T-cell (primary cell): ENCODE data around the gene SH3YL1. TPM values are rescaled to one million over a fixed set of nuclear protein-coding genes. Genes with fewer than 3 reads are reported as not detected.

Experiments used
- ATAC-seq, 4 experiments: fragments of 200-7000 bp in 3 of 4; fragments of 150-1000 bp in 1 of 4; cut with Tn5 transposase; replicated peaks in 1 of 4; 1 replicate in 3 of 4; 2 replicates in 1 of 4; pipeline ENCODE4 v1.10.0; 2021; ENCODE audit warnings: moderate library complexity in 3 of 4, mild to moderate bottlenecking in 2 of 4, moderate number of reproducible peaks in 1 of 4
- CTCF ChIA-PET, 2 donors: fragments of 300-600 bp; sonication (Branson Sonifier 250); formaldehyde crosslinking; loops; one replicate each; lab custom pipeline; 2022; ENCODE audit warnings: antibody characterized with exemption in 2 of 2; lab: Charles Lee
- POLR2A ChIA-PET, 2 donors: fragments of 300-600 bp; sonication (Branson Sonifier 250); formaldehyde crosslinking; loops; one replicate each; lab custom pipeline; 2022; ENCODE audit warnings: antibody characterized with exemption in 2 of 2; lab: Charles Lee
- DNase-seq, 35 experiments: peaks; one replicate each; pipeline versions ENCODE4 v3.0.0 to v3.0.0-alpha.2; 2013 to 2023
- H3K27ac ChIP-seq: one replicate; pipeline ENCODE4 v1.5.1; 2013; ENCODE audit warnings: low read length
- H3K27me3 ChIP-seq, 2 experiments: replicated peaks in 1 of 2; 1 replicate in 1 of 2; 2 replicates in 1 of 2; pipeline versions ENCODE4 v1.6.1 to v1.7.0; 2013; ENCODE audit warnings: low read length in 1 of 2, mixed read lengths in 1 of 2; ENCODE audit not compliant: control insufficient read depth in 2 of 2, insufficient read depth in 2 of 2; ENCODE audit errors: extremely low read depth in 1 of 2
- H3K36me3 ChIP-seq, 2 donors: 1 replicate in 1 of 2; 2 replicates in 1 of 2; pipeline versions ENCODE4 v1.6.1 to v1.7.0; 2013; ENCODE audit warnings: low read length in 1 of 2; ENCODE audit not compliant: control insufficient read depth in 2 of 2, insufficient read depth in 1 of 2; ENCODE audit errors: extremely low read depth in 1 of 2
- H3K4me1 ChIP-seq, 2 experiments: 1 replicate in 1 of 2; 2 replicates in 1 of 2; pipeline versions ENCODE4 v1.6.1 to v1.7.0; 2013; ENCODE audit warnings: low read length in 2 of 2, mixed read lengths in 1 of 2; ENCODE audit not compliant: insufficient read depth in 2 of 2, control insufficient read depth in 1 of 2; ENCODE audit errors: extremely low read depth in 1 of 2
- H3K4me3 ChIP-seq, 2 donors: 1 replicate in 1 of 2; 2 replicates in 1 of 2; pipeline versions ENCODE4 v1.5.1 to v1.7.0; 2013; ENCODE audit warnings: mild to moderate bottlenecking in 2 of 2, low read length in 1 of 2, moderate library complexity in 1 of 2; ENCODE audit not compliant: control insufficient read depth in 1 of 2; ENCODE audit errors: extremely low read depth in 1 of 2
- H3K9me3 ChIP-seq: 2 replicates; pipeline ENCODE4 v1.7.0; 2013
- H3K27ac Mint-ChIP-seq, 2 donors: one replicate each; pipeline ENCODE4 v1.8.0; 2020 to 2021; ENCODE audit warnings: mild to moderate bottlenecking in 2 of 2, mixed read lengths in 2 of 2
- H3K27me3 Mint-ChIP-seq, 2 donors: one replicate each; pipeline ENCODE4 v1.8.0; 2021 to 2022; ENCODE audit warnings: mixed read lengths in 2 of 2
- H3K36me3 Mint-ChIP-seq: one replicate; pipeline ENCODE4 v1.8.0; 2021; ENCODE audit warnings: mixed read lengths
- H3K4me1 Mint-ChIP-seq, 3 donors: one replicate each; pipeline ENCODE4 v1.8.0; 2020 to 2022; ENCODE audit warnings: mixed read lengths in 3 of 3, mild to moderate bottlenecking in 1 of 3
- H3K4me3 Mint-ChIP-seq, 3 donors: one replicate each; pipeline ENCODE4 v1.8.0; 2020 to 2022; ENCODE audit warnings: mild to moderate bottlenecking in 3 of 3, mixed read lengths in 3 of 3, moderate library complexity in 3 of 3
- H3K9me3 Mint-ChIP-seq, 3 donors: one replicate each; pipeline ENCODE4 v1.8.0; 2020 to 2022; ENCODE audit warnings: mixed read lengths in 3 of 3
- WGBS: methylation state at CpG from one replicate; pipeline ENCODE4 v1.1.5; 2013; ENCODE audit warnings: missing lambda C conversion rate; ENCODE audit not compliant: insufficient coverage; 5-methylcytosine and 5-hydroxymethylcytosine counted together
- total RNA-seq, 35 experiments: library from RNA in 6 of 35; stranded (reverse) in 6 of 35; fragments of 120-200 nt in 1 of 35; gene quantifications; one replicate each; pipeline versions ENCODE4 v1.2.1 to v1.2.4 and lab custom pipeline; 2013 to 2026

The SH3YL1 gene, protein sequence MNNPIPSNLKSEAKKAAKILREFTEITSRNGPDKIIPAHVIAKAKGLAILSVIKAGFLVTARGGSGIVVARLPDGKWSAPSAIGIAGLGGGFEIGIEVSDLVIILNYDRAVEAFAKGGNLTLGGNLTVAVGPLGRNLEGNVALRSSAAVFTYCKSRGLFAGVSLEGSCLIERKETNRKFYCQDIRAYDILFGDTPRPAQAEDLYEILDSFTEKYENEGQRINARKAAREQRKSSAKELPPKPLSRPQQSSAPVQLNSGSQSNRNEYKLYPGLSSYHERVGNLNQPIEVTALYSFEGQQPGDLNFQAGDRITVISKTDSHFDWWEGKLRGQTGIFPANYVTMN
- total RNA-seq: 10 to 100 TPM; 54.8 to 71.4 (median 59.9) TPM
- 33.2 TPM for total RNA-seq (2013)
- 21.3 to 90.2 (median 58.4) reads per million in 29 experiments for total RNA-seq (lab: John Stamatoyannopoulos, UW)

DNA sequence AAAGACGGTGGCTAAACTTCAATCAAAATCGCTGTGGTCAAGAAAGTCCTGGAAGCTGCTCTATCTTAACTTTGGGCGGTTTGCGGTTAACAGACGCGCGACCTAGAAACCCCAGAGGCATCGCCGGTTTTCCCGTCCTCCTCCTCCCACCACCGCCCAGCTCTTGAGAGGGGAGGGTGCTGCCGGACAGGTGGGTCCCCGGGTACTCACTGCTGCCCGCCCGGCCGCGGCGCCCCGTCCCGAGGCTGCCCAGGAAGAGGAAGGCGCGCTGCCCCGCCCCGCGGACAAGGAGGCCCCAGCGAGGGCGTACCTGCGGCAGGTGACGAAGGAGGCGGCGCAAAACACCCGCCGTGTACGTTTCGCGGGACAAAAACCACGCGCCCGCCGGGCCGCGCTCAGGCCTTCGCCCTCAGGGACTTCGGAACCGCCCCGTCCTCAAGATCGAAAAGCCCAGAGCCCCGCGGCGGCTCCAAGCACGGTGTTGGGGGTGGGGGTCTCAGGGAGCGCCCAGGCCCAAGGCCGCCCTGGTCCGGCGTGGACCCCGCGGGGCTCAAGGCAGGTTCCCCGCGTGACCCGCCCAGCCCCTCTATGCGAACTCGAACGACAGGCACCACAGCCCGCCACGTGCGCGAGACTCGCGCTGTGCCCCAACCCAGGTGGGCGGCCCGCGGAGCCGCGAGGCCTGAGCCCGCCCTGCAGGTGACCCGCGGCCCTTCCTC lies at the start of gene SH3YL1:
TSS of gene SH3YL1 (minus strand) at position 259 of the 719 bp plus-strand sequence. CDS start at position 211, 48 bp downstream.
- Histone ChIP-seq H3K36me3 (peaks cover 0 to 4% of the 10 kb centered on the region in 2 donors), H3K4me1 (peaks cover 19 to 24% of the 10 kb centered on the region in 2 experiments), H3K4me3 (peak within 1 kb of the TSS; percentile 87 to 92), H3K27ac (peak within 1 kb of the TSS; percentile 87), H3K9me3 (peaks cover 1% of the 10 kb centered on the region), H3K27me3 (no peaks in the 10 kb centered on the region)
- H3K27ac Mint-ChIP-seq: peak within 1 kb of the TSS; percentile 93 to 95
- ChIA-PET CTCF (no interaction called here), POLR2A (interaction anchor here in 1 of 2 donors (0.7 kb wide), 1 partner anchor 11 kb away, joined by 3 read pairs; no protein-coding TSS in a partner anchor)
- peaks cover 0 to 2% (median 0%) of the 10 kb centered on the region in 3 donors for H3K9me3 Mint-ChIP-seq
- peaks cover 31 to 62% (median 59%) of the 10 kb centered on the region in 3 donors for H3K4me1 Mint-ChIP-seq
- ATAC-seq (peak; percentile 32 to 46 (median 43)), DNase-seq (peak; percentile 23 to 77 (median 59))
- 3% methylated on average over 52 of the region's 77 CpGs for WGBS
- no peaks in the 10 kb centered on the region for H3K27me3 Mint-ChIP-seq
- H3K36me3 Mint-ChIP-seq: peaks cover 12% of the 10 kb centered on the region
- H3K4me3 Mint-ChIP-seq: peak within 1 kb of the TSS; percentile 89 to 92 (median 92)

GRCh38 chr2:310994-311393 lies 47.2 kb upstream of the SH3YL1 start:
- Mint-ChIP-seq H3K9me3 (no peaks in the 10 kb centered on the region), H3K4me1 (no peaks in the 10 kb centered on the region), H3K4me3 (no peak overlapping the region), H3K27me3 (peaks cover 5 to 7% of the 10 kb centered on the region in 2 donors), H3K27ac (no peak overlapping the region), H3K36me3 (no peaks in the 10 kb centered on the region)
- Histone ChIP-seq H3K4me1 (no peaks in the 10 kb centered on the region), H3K27me3 (peaks cover 0 to 21% of the 10 kb centered on the region in 2 experiments), H3K36me3 (no peaks in the 10 kb centered on the region), H3K9me3 (no peaks in the 10 kb centered on the region), H3K27ac (no peak overlapping the region), H3K4me3 (no peak overlapping the region)
- no peak for ATAC-seq
- CTCF ChIA-PET: no interaction called here
- no peak for DNase-seq
- 80% methylated on average over 1 of the region's 5 CpGs for WGBS
- POLR2A ChIA-PET: no interaction called here

- peaks cover 2 to 11% of the 10 kb centered on the region in 2 donors for H3K27me3 Mint-ChIP-seq
- no peak for DNase-seq
Measured at GRCh38 chr2:309954-310510, 46.2 kb upstream of the SH3YL1 start.

DNA sequence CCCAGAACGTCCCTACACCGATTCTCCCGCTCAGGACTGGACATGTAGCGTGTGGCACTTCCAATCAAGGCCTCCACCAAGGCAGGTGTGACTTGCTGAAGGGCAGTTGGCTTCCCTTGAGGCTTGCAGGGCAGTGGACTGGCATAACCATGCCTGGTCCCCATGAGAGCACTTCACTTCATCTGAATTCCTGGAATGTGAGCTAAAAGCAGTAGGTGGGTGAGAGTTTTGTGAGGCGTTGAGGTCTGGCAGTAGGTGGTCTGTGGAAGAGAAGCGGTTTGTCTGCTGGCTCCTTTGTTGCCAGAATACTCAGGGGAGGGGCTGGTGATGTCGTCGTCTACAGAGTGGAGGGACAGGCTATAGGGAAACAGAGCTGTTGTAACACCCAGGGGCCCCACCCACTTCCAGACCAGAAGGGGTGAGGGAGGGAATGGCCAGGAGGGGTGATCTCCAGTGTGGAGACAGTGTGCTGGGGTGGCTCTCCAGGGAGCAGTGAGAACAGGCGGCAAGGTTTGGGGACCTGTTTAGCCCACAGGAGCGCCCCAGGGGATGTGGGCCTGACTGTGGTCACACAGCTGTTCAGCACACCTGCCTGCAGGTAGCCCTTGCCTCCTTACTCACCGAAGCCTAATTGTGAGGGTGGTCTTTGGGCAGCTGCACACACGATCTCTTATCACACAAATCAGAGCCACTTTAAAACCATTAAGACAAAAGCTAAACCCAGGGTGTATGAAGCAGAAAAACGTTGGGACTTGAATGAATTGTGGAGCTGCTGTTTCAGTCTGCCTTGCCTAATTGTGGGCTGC lies 45.5 kb upstream of the SH3YL1 start:
- Histone ChIP-seq H3K27ac (no peak overlapping the region), H3K4me1 (no peaks in the 10 kb centered on the region), H3K9me3 (no peaks in the 10 kb centered on the region), H3K4me3 (no peak overlapping the region), H3K36me3 (no peaks in the 10 kb centered on the region), H3K27me3 (peaks cover 2 to 6% of the 10 kb centered on the region in 2 experiments)
- H3K36me3 Mint-ChIP-seq: no peaks in the 10 kb centered on the region
- CTCF ChIA-PET: no interaction called here
- ATAC-seq (no peak), DNase-seq (no peak)
- WGBS: 83% methylated on average over 7 of the region's 13 CpGs
- POLR2A ChIA-PET: no interaction called here
- H3K9me3 Mint-ChIP-seq: no peaks in the 10 kb centered on the region
- peaks cover 2 to 11% of the 10 kb centered on the region in 2 donors for H3K27me3 Mint-ChIP-seq
- no peaks in the 10 kb centered on the region for H3K4me1 Mint-ChIP-seq
- no peak overlapping the region for H3K27ac Mint-ChIP-seq
- no peak overlapping the region for H3K4me3 Mint-ChIP-seq

More at GRCh38 chr2:309954-310510, 46.2 kb upstream of the SH3YL1 start:
- H3K4me1 ChIP-seq: no peaks in the 10 kb centered on the region
- H3K9me3 ChIP-seq: no peaks in the 10 kb centered on the region
- no CpG with 5 or more reads among the region's 10 CpGs for whole genome bisulfite sequencing
- peaks cover 2 to 13% of the 10 kb centered on the region in 2 experiments for H3K27me3 ChIP-seq
- H3K27ac ChIP-seq: no peak overlapping the region
- Mint-ChIP-seq H3K27ac (no peak overlapping the region), H3K9me3 (no peaks in the 10 kb centered on the region), H3K36me3 (no peaks in the 10 kb centered on the region), H3K4me3 (no peak overlapping the region), H3K4me1 (no peaks in the 10 kb centered on the region)
- H3K4me3 ChIP-seq: no peak overlapping the region
- no peaks in the 10 kb centered on the region for H3K36me3 ChIP-seq
- ChIA-PET CTCF (no interaction called here), POLR2A (no interaction called here)
- no peak for ATAC-seq

GRCh38 chr2:305366-305765 lies 41.5 kb upstream of the SH3YL1 start:
- peaks cover 0 to 7% of the 10 kb centered on the region in 2 donors for H3K27me3 Mint-ChIP-seq
- Histone ChIP-seq H3K27ac (no peak overlapping the region), H3K27me3 (peaks cover 2% of the 10 kb centered on the region in 2 experiments), H3K9me3 (no peaks in the 10 kb centered on the region), H3K4me3 (no peak overlapping the region), H3K4me1 (no peaks in the 10 kb centered on the region), H3K36me3 (no peaks in the 10 kb centered on the region)
- CTCF ChIA-PET: no interaction called here
- DNase-seq (no peak), ATAC-seq (no peak)
- no peak overlapping the region for H3K27ac Mint-ChIP-seq
- H3K9me3 Mint-ChIP-seq: peaks cover 0 to 11% (median 3%) of the 10 kb centered on the region in 3 donors
- H3K4me3 Mint-ChIP-seq: no peak overlapping the region
- WGBS: 91% methylated on average over 7 of the region's 9 CpGs
- H3K36me3 Mint-ChIP-seq: no peaks in the 10 kb centered on the region
- POLR2A ChIA-PET: no interaction called here
- H3K4me1 Mint-ChIP-seq: no peaks in the 10 kb centered on the region

GRCh38 chr2:296354-296753 lies 32.5 kb upstream of the SH3YL1 start:
- Mint-ChIP-seq H3K9me3 (no peaks in the 10 kb centered on the region), H3K4me1 (no peaks in the 10 kb centered on the region), H3K36me3 (no peaks in the 10 kb centered on the region), H3K27ac (no peak overlapping the region), H3K4me3 (no peak overlapping the region), H3K27me3 (peaks cover 30 to 43% of the 10 kb centered on the region in 2 donors)
- DNase-seq: no peak
- POLR2A ChIA-PET: no interaction called here
- no peak overlapping the region for H3K4me3 ChIP-seq
- 67% methylated on average over 2 of the region's 3 CpGs for WGBS
- CTCF ChIA-PET: no interaction called here
- no peak overlapping the region for H3K27ac ChIP-seq
- no peaks in the 10 kb centered on the region for H3K9me3 ChIP-seq
- H3K27me3 ChIP-seq: peaks cover 11 to 16% of the 10 kb centered on the region in 2 experiments
- no peaks in the 10 kb centered on the region for H3K36me3 ChIP-seq
- no peak for ATAC-seq
- no peaks in the 10 kb centered on the region for H3K4me1 ChIP-seq
